Neural cell (in vitro differentiated cells): ENCODE measurements around the gene LRRTM2. TPM values are rescaled to one million over a fixed set of nuclear protein-coding genes. Genes with fewer than 3 reads are reported as not detected.
"Not testable (repeated sequence)": the region's sequence is repeated elsewhere in the genome, so short reads cannot be mapped to it uniquely, and the experiment has no call there.

Source experiments
- H2AFZ ChIP-seq: fragments of 200-600, 300-800 bp; sonication (generic), shearing (Covaris generic); 2 replicates; pipeline ENCODE4 v1.6.0; 2014; ENCODE audit warnings: low read depth, mild to moderate bottlenecking, antibody characterized with exemption, low read length, moderate library complexity
- H3F3A ChIP-seq: fragments of 200-600 bp; shearing (Covaris generic); 2 replicates; pipeline ENCODE4 v1.6.1; 2016; ENCODE audit warnings: mild to moderate bottlenecking, moderate library complexity, mixed read lengths, antibody characterized with exemption, low read length; ENCODE audit not compliant: insufficient read depth, poor library complexity, severe bottlenecking
- H3K27ac ChIP-seq: fragments of 200-600, 300-800 bp; sonication (generic), shearing (Covaris generic); 2 replicates; pipeline ENCODE4 v1.5.1; 2014; ENCODE audit warnings: mild to moderate bottlenecking, low read length, moderate library complexity
- H3K27me3 ChIP-seq: fragments of 300-800, 200-600 bp; sonication (generic), shearing (Covaris generic); 2 replicates; pipeline ENCODE4 v1.6.0; 2014; ENCODE audit warnings: mild to moderate bottlenecking, low read depth, low read length, moderate library complexity; ENCODE audit not compliant: insufficient read depth
- H3K36me3 ChIP-seq: fragments of 300-800, 200-600 bp; sonication (generic), shearing (Covaris generic); 2 replicates; pipeline ENCODE4 v1.5.1; 2014; ENCODE audit warnings: mild to moderate bottlenecking, antibody characterized with exemption, low read length, moderate library complexity; ENCODE audit not compliant: insufficient read depth
- H3K4me2 ChIP-seq: fragments of 300-800, 200-600 bp; sonication (generic), shearing (Covaris generic); 2 replicates; pipeline ENCODE4 v1.6.0; 2014; ENCODE audit warnings: mild to moderate bottlenecking, low read length
- H3K4me3 ChIP-seq: fragments of 300-800, 200-600 bp; sonication (generic), shearing (Covaris generic); 2 replicates; pipeline ENCODE4 v1.5.1; 2014; ENCODE audit warnings: mild to moderate bottlenecking, low read length, moderate library complexity
- H3K79me2 ChIP-seq: fragments of 200-600 bp; shearing (Covaris generic); replicated peaks from 2 replicates; pipeline ENCODE4 v1.6.0; 2014; ENCODE audit warnings: mild to moderate bottlenecking, low read length, moderate library complexity; ENCODE audit not compliant: insufficient read depth
- H3K9ac ChIP-seq: fragments of 300-800, 200-600 bp; sonication (generic), shearing (Covaris generic); 2 replicates; pipeline ENCODE4 v1.6.1; 2016; ENCODE audit warnings: mild to moderate bottlenecking, low read length, mixed read lengths
- H3K9me2 ChIP-seq: fragments of 200-600 bp; shearing (Covaris generic); 2 replicates; pipeline ENCODE4 v1.6.1; 2016; ENCODE audit warnings: mild to moderate bottlenecking, low read length, mixed read lengths; ENCODE audit not compliant: insufficient read depth
- H3K9me3 ChIP-seq: fragments of 200-600, 300-800 bp; sonication (generic), shearing (Covaris generic); 2 replicates; pipeline ENCODE4 v1.6.1; 2016; ENCODE audit warnings: mild to moderate bottlenecking, mixed run types, low read length, moderate library complexity, mixed read lengths
- H4K20me1 ChIP-seq: fragments of 200-600 bp; shearing (Covaris generic); 2 replicates; pipeline ENCODE4 v1.6.1; 2016; ENCODE audit warnings: mild to moderate bottlenecking, mixed run types; ENCODE audit not compliant: insufficient read depth
- CTCF ChIP-seq: fragments of 450-650 bp; IDR thresholded peaks from 2 replicates; pipeline ENCODE4 v1.5.1; 2014; ENCODE audit warnings: antibody characterized with exemption, mild to moderate bottlenecking, moderate library complexity; ENCODE audit not compliant: poor library complexity, severe bottlenecking
- EP300 ChIP-seq: fragments of 450-650 bp; conservative IDR thresholded peaks from 2 replicates; pipeline ENCODE4 v1.6.1; 2014; ENCODE audit warnings: antibody characterized with exemption, mild to moderate bottlenecking, moderate library complexity; ENCODE audit not compliant: poor library complexity, severe bottlenecking
- EZH2 ChIP-seq: fragments of 200-600, 300-800 bp; shearing (Covaris generic), sonication (generic); IDR thresholded peaks from 2 replicates; pipeline ENCODE4 v1.6.1; 2014; ENCODE audit warnings: antibody characterized with exemption, low read length, borderline replicate concordance, mild to moderate bottlenecking; ENCODE audit not compliant: insufficient read depth, poor library complexity, severe bottlenecking
- MXI1 ChIP-seq: fragments of 450-650 bp; conservative IDR thresholded peaks from 2 replicates; pipeline ENCODE4 v1.6.1; 2014; ENCODE audit warnings: antibody characterized with exemption, mild to moderate bottlenecking; ENCODE audit not compliant: poor library complexity, severe bottlenecking
- POLR2AphosphoS5 ChIP-seq: IDR thresholded peaks from 2 replicates; pipeline ENCODE4 v1.6.1; 2012
- RAD21 ChIP-seq: fragments of 450-650 bp; conservative IDR thresholded peaks from 2 replicates; pipeline ENCODE4 v1.6.1; 2014; ENCODE audit warnings: antibody characterized with exemption, mild to moderate bottlenecking, moderate library complexity
- REST ChIP-seq: IDR thresholded peaks from 2 replicates; pipeline ENCODE4 v1.6.1; 2012; ENCODE audit warnings: borderline replicate concordance
- SMC3 ChIP-seq: fragments of 450-650 bp; conservative IDR thresholded peaks from 2 replicates; pipeline ENCODE4 v1.6.1; 2014; ENCODE audit warnings: antibody characterized with exemption, mild to moderate bottlenecking, moderate library complexity; ENCODE audit not compliant: poor library complexity
- TAF1 ChIP-seq: IDR thresholded peaks from 2 replicates; pipeline ENCODE4 v1.6.1; 2012; ENCODE audit warnings: low read depth
- polyA plus RNA-seq: library from polyadenylated mRNA; depleted of rRNA; stranded (reverse); fragments of >200 nt; gene quantifications from 2 replicates; pipeline ENCODE4 v1.2.3, GENCODE V29; 2014

Gene LRRTM2
- polyA plus RNA-seq, 1 donor from 2014 or later: 5.9 TPM

GRCh38 chr5:138921362-138921761 lies 46.2 kb upstream of the LRRTM2 start:
- not testable (repeated sequence) for H3K9ac ChIP-seq, H3K4me3 ChIP-seq, H3K9me2 ChIP-seq, H3K9me3 ChIP-seq, H2AFZ ChIP-seq, H3K27ac ChIP-seq, H3K79me2 ChIP-seq, H3K4me2 ChIP-seq, H4K20me1 ChIP-seq, H3K27me3 ChIP-seq, H3K36me3 ChIP-seq, H3F3A ChIP-seq

- TF ChIP-seq TAF1 (no peak), RAD21 (no peak), EP300 (no peak), EZH2 (no peak), CTCF (no peak), MXI1 (no peak), REST (no peak), SMC3 (no peak), POLR2AphosphoS5 (no peak)
- Histone ChIP-seq H4K20me1 (no peaks in the 10 kb centered on the region), H3F3A (no peaks in the 10 kb centered on the region), H3K9me3 (no peaks in the 10 kb centered on the region), H2AFZ (no peak overlapping the region), H3K9me2 (no peaks in the 10 kb centered on the region), H3K36me3 (no peaks in the 10 kb centered on the region), H3K27me3 (no peaks in the 10 kb centered on the region), H3K4me3 (no peak overlapping the region), H3K9ac (no peak overlapping the region), H3K79me2 (no peaks in the 10 kb centered on the region), H3K27ac (no peak overlapping the region), H3K4me2 (no peak overlapping the region)
Measured at GRCh38 chr5:138920181-138920580, 45.0 kb upstream of the LRRTM2 start.

GRCh38 chr5:138918686-138919085 lies 43.6 kb upstream of the LRRTM2 start:
- Histone ChIP-seq H3K4me3 (no peak overlapping the region), H3K9me2 (no peaks in the 10 kb centered on the region), H3K27ac (no peak overlapping the region), H3K79me2 (no peaks in the 10 kb centered on the region), H3K9ac (no peak overlapping the region), H3K9me3 (no peaks in the 10 kb centered on the region), H4K20me1 (no peaks in the 10 kb centered on the region), H2AFZ (no peak overlapping the region), H3F3A (no peaks in the 10 kb centered on the region), H3K4me2 (no peak overlapping the region), H3K36me3 (no peaks in the 10 kb centered on the region), H3K27me3 (no peaks in the 10 kb centered on the region)
- no peak for TF ChIP-seq EP300
- TF ChIP-seq RAD21: no peak
- TF ChIP-seq MXI1: no peak
- no peak for TF ChIP-seq POLR2AphosphoS5
- no peak for TF ChIP-seq TAF1
- TF ChIP-seq SMC3: no peak
- TF ChIP-seq REST: no peak
- no peak for TF ChIP-seq CTCF
- TF ChIP-seq EZH2: no peak
